ENCODE results near the gene C11orf71. TPM values are rescaled to one million over a fixed set of nuclear protein-coding genes. Genes with fewer than 3 reads are reported as not detected.

The C11orf71 gene
- total and polyA plus RNA-seq, 9 of the 15 experiments (the other 6 are each of a cell fraction or from before 2014, with no cell fraction given), result 2.9 to 15.1 (median 9.1) TPM

DNA sequence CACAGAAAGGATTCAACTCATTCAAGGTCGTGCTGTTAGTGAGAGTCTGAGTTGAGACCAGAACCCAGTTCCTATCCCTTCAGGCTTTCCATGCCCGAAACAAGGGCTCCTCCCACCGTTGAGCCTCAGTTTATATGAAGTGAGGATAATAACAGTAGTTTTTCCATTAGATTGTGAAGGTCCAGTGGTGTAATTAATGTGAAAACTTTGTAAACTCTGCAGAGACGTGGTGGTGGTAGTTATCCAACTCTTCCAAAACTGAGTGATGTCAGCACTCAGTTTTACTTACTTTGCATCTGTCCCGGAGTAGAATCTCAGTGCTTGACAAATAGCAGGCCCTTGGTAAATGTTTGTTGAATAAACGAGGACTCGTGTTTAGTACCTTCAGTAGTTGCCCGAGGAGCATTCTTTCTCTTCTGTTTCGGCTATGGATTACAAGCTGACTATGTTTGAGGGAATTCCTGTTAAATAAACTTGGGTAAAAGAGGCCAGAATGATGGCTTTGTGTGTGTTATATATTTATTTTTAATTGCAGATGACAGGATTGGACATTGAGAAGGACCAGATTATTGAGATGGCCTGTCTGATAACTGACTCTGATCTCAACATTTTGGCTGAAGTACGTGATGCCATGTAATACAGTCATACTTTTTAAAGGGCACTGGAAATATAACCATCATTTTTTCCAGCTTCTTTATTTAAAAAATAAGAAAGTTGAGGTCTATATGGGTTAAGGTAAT is 40.0 kb upstream of the C11orf71 start (continued):
- TF ChIP-seq ZNF695 (CRISPR knock-in tag; IDR thresholded peaks at IDR 0.05) (no peak), ATF7 (IDR thresholded peaks at IDR 0.05) (0 out of 2 replicates have a peak, but pooled peaks have one; percentile 12), FOXK1 (CRISPR knock-in tag; IDR thresholded peaks at IDR 0.05; ENCODE audit: borderline replicate concordance) (peak; percentile 23; the same call in 1 of the 2 replicates), CHD1 (IDR thresholded peaks at IDR 0.05; ENCODE audit: low read length) (peak; percentile 81), ZNF140 (CRISPR knock-in tag; IDR thresholded peaks at IDR 0.05) (no peak), ZNF324 (CRISPR knock-in tag; IDR thresholded peaks at IDR 0.05) (no peak), HOMEZ (CRISPR knock-in tag; IDR thresholded peaks at IDR 0.05) (no peak), NCOR1 (IDR thresholded peaks at IDR 0.05) (0 out of 2 replicates have a peak, but pooled peaks have one; percentile 17), HNRNPL (IDR thresholded peaks at IDR 0.05; ENCODE audit: low read depth, low read length) (no peak), TAF9B (IDR thresholded peaks at IDR 0.05; ENCODE audit: partially characterized antibody) (peak; percentile 31), ZNF318 (IDR thresholded peaks at IDR 0.05; ENCODE audit: borderline replicate concordance in 1 of 2, low read depth in 1 of 2) (no peak), NR2C2 (CRISPR knock-in tag; IDR thresholded peaks at IDR 0.05) (no peak), NR2C2 (tag; IDR thresholded peaks at IDR 0.05) (no peak), ESRRB (CRISPR knock-in tag; IDR thresholded peaks at IDR 0.05; ENCODE audit: borderline replicate concordance) (no peak)
- TF ChIP-seq, protein P1, sequence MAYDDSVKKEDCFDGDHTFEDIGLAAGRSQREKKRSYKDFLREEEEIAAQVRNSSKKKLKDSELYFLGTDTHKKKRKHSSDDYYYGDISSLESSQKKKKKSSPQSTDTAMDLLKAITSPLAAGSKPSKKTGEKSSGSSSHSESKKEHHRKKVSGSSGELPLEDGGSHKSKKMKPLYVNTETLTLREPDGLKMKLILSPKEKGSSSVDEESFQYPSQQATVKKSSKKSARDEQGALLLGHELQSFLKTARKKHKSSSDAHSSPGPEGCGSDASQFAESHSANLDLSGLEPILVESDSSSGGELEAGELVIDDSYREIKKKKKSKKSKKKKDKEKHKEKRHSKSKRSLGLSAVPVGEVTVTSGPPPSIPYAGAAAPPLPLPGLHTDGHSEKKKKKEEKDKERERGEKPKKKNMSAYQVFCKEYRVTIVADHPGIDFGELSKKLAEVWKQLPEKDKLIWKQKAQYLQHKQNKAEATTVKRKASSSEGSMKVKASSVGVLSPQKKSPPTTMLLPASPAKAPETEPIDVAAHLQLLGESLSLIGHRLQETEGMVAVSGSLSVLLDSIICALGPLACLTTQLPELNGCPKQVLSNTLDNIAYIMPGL (CRISPR knock-in tag; IDR thresholded peaks at IDR 0.05), result no peak
